Hematopoietic multipotent progenitor cell treated with erythropoietin and hydrocortisone succinate and interleukin-3 and kit ligand, for 4 days (in vitro differentiated cells): ENCODE data around the gene HACL1.
"Not testable (repeated sequence)": the region's sequence is repeated elsewhere in the genome, so short reads cannot be mapped to it uniquely, and the experiment has no call there.

ENCODE experiments used
- DNase-seq: peaks from one replicate; pipeline ENCODE4 v3.0.0-alpha.2; 2015

Gene HACL1

DNA sequence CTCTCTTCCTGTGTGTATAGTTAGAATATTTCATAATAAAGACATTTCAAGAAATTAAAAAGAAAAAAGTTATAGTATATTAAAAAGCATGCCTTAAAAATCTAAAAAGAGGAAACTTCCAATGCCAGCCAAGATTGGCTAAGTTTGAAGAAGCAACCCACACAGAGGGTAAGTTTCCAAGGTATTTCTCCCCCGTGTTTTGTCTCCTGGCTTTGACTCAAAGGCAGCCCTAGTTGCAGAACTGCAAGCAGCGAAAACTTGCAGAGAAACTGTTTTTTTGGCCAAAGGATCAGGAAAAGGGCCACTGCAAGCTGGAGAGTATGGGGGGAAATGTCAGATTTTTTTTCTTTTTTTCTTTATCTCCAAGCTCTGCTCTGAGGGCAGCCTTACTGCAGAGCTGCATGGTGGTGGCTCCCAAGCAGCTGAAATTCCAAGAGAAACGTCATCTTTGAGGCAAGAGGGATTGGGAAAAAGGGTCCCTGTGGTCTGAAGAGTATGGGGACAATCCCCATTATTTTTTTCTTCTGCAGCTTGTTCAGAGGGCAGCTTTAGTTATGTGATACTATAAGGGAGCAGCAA lies 23.0 kb downstream of the HACL1 start:
- DNase-seq = peak; percentile 31

- DNase-seq = peak; percentile 67
Observed at GRCh38 chr3:15576475-15576874, 24.9 kb downstream of the HACL1 start.

DNA sequence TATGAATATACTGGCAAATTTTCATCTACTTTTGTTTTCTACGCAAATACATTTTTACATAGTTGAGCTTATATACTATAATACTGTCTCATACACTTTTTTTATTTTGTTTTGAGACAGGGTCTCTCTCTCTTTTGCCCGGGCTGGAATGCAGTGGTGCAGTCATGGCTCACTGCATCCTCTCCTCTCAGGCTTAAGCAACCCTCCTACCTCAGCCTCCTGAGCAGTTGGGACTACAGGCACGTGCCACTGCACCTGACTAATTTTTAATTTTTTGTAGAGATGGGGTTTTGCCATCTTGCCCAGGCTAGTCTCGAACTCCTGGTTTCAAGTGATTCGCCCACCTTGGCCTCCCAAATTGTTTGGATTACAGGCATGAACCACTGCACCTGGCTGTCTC lies 25.9 kb downstream of the HACL1 start:
- no peak for DNase-seq

GRCh38 chr3:15572138-15572537 lies 29.2 kb downstream of the HACL1 start:
- DNase-seq = no peak

DNA sequence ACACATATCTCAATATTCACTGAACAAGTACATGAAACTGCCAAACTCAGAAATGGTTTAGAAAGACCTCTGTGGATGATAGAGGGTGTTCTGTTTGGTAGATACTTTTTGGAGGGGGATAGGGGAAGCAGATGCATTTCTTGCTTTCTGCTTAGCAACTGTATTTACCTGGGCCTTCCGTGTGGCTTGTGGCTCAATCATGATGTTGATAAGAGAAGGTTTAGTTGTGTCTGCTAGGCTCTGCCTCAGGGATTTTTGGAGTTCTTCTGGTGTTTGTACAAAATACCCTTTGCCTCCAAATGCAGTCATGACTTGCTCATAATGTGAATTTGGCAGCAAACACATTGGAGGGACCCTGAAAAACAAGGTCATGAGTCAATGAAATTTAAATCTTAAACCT lies 38.2 kb downstream of the HACL1 start:
- DNase-seq = no peak

GRCh38 chr3:15562560-15562959 lies 38.8 kb downstream of the HACL1 start:
- no peak for DNase-seq

DNA sequence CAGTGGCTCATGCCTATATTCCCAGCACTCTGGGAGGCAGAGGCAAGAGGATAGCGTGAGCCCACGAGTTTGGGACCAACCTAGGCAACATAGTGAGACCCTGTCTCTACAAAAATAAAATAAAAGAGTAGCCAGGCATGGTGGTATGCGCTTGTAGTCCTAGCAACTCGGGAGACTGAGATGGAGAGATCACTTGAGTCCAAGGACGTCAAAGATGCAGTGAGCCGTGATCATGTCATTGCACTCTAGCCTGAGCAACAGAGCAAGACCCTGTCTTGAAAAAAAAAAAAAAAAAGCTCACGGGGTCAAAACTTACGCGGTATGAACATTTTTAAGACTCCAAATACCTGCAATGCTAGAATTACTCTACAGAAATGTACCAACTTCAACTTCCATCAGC lies 42.8 kb downstream of the HACL1 start:
- no peak for DNase-seq

DNA sequence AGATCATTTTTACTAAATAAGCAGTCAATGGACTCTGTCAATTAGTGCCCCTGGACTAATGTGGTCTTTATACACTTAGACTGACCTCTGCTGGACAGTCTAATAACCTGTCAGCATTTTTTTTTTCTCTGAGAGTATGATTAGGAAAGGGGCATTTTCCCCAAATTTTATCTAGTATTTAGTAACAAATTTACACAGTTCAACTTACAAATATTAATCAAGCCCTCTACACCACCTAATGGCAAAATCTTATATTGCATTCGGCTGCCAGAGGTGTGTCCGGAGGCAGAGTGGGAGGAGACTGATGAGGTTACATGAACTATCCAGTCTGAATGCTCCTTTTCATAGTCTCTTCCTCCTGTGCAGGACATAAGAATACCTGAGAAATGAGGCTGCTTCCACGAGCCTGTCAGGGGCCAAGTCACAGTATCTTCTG lies 43.8 kb downstream of the HACL1 start:
- peak; percentile 95 for DNase-seq

- DNase-seq = peak; percentile 41
Observed at GRCh38 chr3:15556512-15556911, 44.9 kb downstream of the HACL1 start.

DNA sequence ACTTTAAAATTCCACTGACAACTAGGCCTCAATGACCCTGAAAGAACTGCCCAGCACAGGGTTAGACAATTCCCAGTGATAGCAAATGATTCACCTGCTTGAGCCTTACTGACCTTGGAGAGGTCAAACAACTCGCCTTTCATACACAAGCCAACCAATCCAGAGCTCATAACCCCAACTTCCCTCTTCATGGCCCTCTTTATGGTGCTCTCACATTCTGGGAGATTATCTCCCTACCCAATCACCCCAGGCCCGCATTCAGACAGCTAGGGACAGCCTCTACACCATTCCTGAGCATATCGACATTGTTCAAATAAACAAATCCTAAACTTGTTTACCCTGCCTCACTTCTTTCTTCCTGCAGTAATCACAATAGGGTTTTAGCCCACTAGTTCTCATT lies 47.6 kb downstream of the HACL1 start:
- no peak for DNase-seq

DNA sequence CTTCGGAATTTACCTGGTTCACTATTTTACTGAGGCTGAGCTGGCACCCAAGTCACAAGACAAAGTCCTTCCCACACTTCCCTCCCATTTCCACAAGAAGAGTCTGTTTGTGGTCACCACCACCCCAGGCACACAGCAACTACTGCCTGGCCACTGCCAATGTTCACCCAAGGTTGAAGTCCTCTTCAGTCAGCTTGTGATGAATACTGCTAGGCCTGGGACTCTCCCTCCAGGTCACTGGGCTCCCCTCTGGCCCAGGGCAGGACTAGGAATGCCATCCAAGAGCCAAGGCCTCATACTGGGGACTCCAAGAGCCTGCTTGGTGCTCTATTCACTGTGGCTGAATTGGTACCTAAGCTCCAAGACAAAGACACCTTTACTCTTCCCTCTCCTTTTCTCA lies 49.5 kb downstream of the HACL1 start:
- no peak for DNase-seq

- no peak for DNase-seq
Observed at GRCh38 chr3:15549846-15550245, 51.5 kb downstream of the HACL1 start.

- no peak for DNase-seq
Observed at GRCh38 chr3:15542614-15543013, 58.8 kb downstream of the HACL1 start.

DNA sequence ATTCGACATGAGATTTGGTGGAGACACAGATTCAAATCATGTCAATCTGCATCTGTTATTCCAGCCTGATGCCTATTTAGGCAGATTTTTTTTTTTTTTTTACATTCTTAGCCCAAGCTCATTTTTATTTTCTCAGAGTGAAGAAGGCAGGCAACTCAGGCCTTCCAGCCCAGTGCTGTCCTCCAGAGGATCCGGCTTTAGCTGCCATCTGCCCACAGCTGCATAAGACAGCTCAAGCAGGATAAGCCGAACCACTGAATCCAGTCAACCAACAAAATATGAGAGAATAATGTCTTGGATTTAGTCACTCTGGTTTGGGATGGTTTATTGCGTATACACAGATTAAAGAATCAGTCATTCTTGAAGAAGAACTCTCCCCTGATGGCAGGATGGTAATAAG lies 60.0 kb downstream of the HACL1 start:
- DNase-seq = no peak

- no peak for DNase-seq
Observed at GRCh38 chr3:15539066-15539465, 62.3 kb downstream of the HACL1 start.

- no peak for DNase-seq
Observed at GRCh38 chr3:15538345-15538744, 63.0 kb downstream of the HACL1 start.

- DNase-seq = peak; percentile 45
Observed at GRCh38 chr3:15536856-15537255, 64.5 kb downstream of the HACL1 start.

DNA sequence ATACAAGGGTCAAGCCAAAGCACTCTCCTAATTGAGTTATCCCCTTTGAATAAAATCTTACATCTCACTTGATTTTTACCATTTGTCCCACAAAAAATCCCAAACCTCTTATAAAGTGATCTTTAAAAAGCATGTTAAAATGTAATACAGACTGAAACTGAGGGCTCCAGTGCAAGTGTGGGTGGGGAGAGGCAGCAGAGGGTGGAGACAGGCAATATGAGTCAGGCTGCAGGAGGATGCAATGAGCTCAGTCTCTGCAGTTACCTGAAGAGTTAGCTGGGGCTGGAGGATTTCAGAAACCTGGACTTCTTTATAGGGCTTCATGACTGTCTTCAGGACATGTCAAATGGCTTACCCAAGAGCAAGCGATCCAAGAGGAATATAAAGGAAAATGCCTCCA lies 65.6 kb downstream of the HACL1 start:
- DNase-seq = no peak

- not testable (repeated sequence) for DNase-seq
Observed at GRCh38 chr3:15532614-15533013, 68.8 kb downstream of the HACL1 start.

DNA sequence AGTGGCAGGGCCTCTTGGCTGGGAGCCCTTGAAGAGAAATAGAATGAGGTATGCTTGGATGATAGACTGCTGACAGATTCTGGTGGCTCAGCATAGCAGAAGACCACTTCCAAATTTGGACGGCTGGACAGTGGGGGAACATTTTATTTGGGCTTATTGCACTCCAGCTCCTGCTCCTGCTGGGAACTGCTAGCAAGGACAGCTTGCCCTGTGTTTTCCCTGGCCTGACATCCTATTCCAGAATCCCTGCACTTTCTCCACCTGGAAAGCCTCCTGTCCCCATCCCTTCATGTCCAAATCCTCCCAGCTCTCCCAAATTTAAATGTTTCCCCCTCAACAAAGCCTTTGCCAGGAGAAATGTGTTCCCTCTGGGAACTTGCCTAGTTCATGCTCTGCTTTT lies 70.0 kb downstream of the HACL1 start:
- no peak for DNase-seq

GRCh38 chr3:15528854-15529537 lies 72.4 kb downstream of the HACL1 start:
- peak; percentile 29 for DNase-seq

- peak; percentile 38 for DNase-seq
Observed at GRCh38 chr3:15527031-15527459, 74.3 kb downstream of the HACL1 start.

- no peak for DNase-seq
Observed at GRCh38 chr3:15525790-15526189, 75.6 kb downstream of the HACL1 start.

- DNase-seq = no peak
Observed at GRCh38 chr3:15523660-15524417, 77.5 kb downstream of the HACL1 start.
